ENCODE results near the gene AP1M1.

- TF ChIP-seq, protein P1, sequence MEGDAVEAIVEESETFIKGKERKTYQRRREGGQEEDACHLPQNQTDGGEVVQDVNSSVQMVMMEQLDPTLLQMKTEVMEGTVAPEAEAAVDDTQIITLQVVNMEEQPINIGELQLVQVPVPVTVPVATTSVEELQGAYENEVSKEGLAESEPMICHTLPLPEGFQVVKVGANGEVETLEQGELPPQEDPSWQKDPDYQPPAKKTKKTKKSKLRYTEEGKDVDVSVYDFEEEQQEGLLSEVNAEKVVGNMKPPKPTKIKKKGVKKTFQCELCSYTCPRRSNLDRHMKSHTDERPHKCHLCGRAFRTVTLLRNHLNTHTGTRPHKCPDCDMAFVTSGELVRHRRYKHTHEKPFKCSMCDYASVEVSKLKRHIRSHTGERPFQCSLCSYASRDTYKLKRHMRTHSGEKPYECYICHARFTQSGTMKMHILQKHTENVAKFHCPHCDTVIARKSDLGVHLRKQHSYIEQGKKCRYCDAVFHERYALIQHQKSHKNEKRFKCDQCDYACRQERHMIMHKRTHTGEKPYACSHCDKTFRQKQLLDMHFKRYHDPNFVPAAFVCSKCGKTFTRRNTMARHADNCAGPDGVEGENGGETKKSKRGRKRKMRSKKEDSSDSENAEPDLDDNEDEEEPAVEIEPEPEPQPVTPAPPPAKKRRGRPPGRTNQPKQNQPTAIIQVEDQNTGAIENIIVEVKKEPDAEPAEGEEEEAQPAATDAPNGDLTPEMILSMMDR (IDR thresholded peaks at IDR 0.05), result no peak
- no peak for TF ChIP-seq POLR2A (IDR thresholded peaks at IDR 0.05)
These were observed 67.5 kb downstream of the AP1M1 start for GRCh38 chr19:16265205-16265604.

Data from uterus (tissue), 2 donors.